Measurements from ENCODE around the gene MBD3.

MBD3 gene

DNA sequence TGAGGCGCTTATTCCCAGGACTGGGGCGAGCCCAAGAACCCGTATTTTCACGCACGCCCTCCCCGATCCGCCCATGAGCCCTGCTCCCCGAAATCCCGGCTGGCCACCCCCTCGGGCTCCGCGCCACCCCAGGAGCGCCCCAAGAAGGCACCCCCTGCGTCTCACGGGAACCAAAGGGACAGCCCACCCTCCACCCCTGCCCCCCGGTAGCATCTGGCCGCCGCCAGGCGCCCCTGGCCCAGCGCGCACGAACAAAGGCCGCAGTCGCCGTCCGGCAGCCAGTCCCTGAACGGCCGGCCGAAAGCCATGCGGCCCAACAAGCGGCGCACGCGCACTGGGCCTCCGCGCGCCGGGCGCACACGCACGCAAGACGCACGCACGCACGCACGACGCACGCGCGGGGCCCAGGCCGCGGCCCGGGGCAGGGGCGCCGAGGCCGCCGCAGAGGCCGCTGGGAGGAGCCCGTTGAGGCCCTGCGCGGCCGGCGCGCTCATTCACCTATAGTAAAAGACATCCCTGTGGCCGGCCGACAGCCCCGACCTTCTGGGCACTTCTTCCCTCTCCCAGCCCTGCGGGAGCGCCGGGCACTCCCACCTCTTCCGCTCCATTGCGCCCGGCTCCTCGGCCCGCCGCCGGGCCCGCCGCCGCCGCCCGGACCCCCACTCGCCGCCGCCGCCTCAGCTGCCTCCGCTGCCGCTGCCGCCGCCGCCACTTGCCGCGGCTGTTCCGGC, 476 bp downstream of the MBD3 start:
- peak; percentile 87 for DNase-seq

DNA sequence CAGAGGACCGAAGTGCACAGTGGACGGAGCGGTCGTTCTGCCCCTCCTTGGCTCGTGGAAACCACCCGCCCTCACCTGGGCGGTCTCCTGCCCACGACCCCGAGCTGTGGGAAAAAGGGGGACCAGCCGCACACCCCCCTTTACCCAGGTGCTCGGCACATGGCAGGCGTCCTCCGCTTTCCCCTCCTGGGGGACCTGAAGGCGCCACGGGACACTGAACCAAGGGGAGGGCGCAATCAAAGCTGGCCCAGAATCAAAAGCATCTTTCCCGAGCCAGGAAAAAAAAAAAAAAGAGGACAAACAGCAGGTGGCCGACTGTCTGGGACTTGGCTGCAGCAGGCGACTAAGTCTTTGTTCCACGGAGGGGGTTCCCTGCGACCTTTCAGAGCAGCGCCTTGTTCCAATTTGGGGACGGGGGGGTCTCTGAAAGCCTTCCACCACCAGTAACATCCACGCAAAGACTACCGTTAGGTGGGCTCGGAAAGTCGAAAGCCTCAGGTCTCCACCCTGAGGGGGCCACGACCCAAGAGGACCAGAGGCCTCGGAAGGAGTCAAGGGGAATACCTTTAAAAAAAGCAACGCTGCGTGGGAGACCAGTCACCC, 1.1 kb downstream of the MBD3 start:
- peak; percentile 19 for DNase-seq

DNA sequence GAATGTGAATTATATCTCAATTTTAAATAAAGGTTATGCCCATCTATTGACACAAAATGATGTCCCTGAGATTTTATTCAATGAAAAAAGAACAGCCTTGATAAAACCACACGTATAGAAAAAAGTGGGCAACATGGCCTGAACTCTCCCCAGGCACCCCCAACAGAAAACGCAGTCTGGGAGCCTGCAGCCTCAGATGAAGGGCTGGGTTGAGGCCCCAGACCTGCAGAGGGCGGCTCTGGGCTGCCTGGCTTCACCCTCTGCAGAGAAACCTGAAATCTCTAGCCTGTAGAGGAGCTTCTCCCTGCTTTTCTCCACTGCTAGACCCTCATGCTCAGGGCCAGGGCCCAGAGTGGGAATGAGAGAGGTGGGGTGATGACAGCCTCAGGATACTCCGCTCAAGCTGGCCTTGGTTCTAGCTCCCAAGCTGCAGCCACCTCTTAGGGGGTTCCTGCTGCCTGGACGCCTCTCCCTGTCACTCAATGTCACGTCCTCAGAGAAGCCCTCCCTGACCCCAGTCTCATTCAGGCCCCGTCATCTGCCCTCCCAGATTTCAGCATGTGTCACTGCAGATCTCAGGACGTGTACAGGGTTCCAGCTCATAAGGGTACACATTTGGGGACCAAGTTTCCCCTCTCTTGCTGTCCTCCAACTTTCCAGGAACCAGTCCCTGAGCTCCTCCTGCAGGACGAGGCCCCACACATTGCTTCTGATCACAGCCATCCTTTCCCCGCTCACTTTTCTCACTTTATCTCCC, 1.8 kb downstream of the MBD3 start:
- DNase-seq: peak; percentile 53

DNA sequence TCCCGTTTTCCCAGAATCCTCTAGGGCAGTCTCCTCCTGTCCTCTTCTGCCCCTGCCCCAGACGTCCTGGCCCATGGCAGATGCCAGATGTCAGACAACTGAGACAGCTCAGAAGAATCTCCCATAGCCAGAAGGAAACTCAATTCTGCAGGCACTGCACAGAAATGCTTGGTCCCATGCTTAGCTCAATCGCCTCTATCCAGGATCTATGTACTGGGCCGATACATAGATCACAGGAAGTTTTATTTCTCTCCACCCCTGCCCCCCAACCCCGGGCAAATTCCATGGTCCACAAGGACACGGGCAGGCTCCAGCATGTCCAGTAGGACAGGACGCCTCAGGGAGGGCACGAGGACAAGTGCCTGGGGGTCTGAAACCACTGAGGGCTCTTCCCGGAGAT, 4.8 kb downstream of the MBD3 start:
- DNase-seq: no peak

DNA sequence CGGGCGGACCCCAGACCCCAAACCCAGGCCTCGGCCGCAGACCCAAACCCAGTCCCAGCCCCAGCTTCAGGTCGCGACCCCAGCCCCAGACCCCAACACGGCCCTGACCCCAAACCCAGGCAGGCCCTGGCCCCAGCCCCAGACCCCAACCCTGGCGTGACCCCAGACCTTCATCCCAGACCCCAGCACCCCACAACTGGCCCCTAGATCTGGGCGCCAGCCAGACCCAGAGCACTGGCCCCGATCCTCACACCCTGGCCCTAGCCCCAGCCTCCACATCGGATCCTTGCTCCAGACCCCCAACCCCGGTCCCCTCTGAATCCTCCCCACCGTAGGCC, 7.5 kb downstream of the MBD3 start:
- no peak for DNase-seq

DNA sequence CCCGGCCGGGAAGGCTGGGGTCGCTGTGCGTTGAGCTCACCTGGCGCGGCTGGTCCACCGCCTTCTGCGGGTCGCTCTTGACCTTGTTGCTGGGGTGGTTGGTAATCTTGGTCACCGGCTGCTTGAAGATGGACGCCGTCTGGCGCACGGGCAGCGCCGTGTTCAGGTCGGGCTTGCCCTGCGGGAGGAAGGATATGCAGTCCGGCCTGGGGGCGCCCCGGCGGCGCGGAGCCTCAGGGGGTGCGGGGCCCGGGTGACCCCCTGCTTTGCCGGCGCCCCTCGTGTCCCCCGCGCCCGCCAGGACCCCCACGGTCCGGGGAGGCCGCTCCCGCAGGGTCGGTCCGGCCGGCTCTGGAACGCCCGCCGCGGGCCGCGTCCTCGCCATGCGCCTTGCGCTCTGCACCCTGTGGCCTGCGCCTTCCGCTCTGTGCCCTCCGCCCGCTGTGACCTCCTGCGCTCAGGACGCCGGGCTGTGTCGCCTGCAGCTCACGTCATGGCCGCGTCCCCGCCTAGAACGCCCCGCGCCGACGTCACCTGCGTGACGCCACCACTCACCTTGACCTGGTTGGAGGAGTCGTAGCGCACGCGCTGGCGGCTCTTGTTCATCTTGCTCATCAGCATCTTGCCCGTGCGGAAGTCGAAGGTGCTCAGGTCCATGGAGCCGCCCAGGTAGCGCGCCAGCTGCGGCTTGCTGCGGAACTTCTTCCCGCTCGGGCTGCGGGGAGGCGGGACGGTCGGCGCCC, 8.0 kb downstream of the MBD3 start:
- no peak for DNase-seq

DNA sequence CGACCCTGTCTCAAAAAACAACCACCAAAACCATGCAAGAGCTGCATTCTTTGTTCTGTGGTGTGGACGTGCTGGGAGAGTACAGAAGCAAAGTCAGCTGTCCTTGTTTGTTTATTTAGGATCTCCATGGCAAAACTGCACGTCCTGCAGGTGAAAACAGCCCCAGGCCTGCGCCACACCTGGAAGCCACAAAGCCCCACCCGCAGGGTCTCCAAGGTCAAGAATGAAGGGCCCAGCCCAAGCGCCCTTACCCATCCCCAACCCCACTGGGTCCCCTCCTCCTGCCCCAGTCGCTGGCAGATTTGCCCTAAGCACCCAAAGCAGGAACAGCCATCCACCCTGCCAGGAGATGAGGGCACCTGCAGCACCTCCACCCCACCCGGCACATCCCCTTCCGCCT, 10.5 kb downstream of the MBD3 start:
- DNase-seq: no peak

DNA sequence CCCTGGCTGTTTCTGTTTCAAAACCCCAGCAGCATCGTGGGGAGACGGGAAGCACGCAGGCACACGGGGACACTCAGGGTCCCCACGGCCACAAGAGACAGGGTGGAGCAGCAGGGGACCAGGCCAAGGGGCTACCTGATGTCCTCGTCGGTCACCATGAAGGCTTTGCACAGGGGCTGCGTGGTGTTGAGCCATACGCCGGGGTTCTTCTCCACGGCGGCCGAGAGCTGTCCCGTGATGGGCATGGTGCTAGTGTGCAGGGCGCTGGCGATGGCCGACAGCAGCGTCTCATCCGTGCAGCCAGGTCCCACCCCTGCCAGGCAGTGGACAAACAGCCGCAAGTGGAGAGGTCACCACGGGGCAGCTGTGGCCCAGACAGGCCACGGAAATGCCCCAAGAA, 11.7 kb downstream of the MBD3 start:
- no peak for DNase-seq

DNA sequence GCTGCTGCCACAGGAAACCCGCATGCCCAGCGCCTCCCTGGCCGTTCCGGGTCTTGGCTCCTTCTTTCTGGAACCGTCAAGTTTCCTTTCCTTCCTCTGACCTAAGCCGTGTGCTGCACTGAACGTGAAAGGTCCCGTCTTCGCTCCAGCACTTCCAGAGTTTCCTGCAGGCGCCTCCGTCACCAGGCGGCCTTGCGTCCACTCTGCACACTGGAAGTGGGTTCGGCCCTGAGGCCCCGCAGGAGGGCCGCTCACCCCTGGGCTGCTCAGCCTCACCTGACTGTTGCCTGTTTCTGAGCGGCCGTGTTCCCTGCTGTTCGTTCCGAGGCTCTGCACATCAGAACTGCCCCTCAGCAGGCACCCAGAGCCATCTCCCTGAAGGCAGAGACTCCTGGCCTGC, 12.3 kb downstream of the MBD3 start:
- DNase-seq: no peak

DNA sequence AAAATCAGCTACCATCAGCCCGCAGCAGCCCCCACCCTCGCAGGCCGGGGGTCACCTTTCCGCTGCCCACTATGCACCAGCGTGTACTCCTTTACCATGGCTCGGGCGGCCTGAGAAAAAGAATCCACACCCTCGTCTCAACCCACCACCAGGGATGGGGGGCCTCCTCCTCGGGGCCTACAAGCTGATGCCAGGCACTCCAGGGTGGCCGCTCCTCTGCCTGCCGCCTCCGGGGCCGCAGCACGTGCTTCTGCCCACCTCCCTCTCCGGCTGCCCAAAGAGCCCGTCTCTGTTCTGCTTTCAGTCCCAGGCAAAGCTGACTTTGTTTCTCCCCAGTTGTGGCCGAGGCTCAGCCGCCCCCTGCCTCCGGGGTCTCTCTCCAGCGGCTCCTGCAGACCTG, 13.4 kb downstream of the MBD3 start:
- DNase-seq: no peak

DNA sequence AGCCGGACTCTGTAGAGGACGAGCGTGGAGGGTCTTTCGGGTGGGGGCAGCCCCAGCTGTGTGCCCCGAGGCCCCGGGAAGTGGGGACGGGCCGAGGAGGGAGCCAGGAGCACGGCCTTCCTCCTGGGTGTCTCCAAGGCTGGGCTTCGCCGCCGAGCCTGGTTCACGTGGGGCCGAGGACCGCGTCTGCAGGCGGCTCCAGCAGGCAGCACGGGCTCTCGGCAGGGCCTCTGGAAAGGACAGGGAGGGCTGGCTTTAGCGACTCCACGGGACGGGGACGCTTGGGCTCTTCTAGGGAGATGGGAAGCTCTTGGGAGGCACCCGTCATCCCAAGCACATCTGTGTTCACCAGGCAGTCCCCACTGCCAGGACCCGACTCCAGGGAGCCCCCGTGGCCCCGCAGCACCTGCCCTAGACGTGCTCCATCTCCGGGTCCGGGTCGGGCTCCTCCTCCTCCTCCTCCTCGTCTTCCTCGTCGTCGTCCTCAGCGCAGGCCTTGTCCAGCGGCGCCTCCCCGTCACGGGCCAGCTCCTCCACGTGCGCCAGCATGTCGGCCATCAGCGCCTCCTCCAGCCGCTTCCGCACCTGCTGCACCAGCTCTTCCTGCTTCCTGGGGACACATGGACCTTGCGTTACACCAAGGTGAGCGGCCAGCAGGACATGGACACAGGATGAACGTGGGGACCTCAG, 14.6 kb downstream of the MBD3 start:
- DNase-seq: no peak

DNA sequence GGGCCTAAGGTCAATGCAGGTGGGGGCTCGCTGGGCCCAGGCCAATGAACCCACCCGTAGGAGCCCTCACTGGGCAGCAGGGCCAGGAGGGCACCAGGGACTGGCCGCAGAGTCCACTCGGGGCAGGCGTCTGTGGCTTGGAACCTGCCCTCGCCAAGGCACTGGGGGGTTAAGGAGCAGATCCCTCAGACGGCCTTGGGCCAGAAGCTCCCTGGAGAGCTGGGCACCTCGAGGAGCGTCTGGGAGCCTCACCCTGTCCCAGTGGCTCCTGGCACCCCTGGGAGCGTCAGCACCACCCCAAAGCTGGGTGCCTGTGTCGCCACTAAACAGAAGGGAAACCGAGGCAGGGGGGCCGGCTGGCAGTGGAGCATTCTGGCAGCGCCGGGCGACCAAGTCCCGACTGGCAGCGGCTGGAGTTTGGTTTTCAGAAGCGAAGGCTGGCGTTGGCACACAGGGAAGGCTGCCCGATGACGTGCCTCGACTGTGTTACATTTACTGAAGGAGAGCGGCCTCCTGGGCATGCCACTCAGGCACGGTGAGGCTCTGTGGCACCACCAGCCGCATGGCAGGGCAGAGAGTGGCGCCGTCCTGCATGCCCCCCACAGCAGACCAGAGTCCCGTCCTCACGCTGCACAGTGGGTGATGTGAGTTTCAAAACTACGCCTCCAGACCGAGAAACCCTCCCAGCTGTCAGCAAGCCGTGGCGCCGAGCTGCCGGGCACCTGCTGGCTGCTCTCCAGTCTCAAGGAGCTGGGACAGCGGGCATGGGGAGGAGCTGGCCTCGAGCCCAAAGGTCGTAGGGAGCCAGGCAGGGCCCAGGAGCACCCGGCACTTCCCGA, 15.4 kb downstream of the MBD3 start:
- DNase-seq: no peak

DNA sequence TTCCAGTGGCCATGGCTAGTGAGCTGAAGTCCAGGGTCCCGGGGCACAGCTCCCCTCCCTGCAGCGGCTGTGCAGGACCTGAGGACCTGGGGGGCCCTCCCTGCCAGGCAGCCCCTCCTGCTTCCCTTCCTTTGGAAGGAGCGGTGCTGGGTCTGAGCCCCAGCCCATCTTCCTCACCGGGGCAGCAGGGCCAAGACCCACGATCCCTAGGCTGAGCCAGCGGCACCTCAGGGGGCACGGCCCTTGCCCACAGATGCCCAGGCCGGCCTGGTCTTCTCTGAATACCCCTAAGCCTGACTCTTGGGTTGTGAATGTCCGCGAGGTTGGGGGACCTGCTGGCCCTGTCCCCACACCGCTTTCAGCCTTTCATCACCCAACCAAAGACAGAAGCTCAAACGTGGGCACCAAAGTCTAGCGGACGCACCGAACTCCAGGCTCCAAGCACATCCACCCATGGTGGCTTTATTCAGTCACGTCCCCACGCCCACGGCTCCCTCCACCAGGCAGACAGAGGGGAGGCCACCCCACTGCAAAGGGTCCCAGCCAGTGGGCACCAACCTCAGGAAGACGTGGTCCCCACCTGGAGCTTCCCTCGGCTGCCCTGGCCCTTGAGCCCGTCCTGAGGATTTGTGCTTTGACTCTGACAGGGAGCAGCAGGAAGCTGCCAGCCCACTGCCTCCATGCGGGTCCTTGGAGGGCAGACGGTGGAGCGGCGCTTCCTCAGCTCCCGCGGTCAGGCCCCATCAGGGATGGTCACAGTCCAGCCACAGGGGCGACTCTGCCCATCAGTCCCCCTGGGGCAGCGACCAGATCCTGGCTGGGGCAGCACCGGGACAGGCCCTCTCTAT, 16.2 kb downstream of the MBD3 start:
- no peak for DNase-seq

DNA sequence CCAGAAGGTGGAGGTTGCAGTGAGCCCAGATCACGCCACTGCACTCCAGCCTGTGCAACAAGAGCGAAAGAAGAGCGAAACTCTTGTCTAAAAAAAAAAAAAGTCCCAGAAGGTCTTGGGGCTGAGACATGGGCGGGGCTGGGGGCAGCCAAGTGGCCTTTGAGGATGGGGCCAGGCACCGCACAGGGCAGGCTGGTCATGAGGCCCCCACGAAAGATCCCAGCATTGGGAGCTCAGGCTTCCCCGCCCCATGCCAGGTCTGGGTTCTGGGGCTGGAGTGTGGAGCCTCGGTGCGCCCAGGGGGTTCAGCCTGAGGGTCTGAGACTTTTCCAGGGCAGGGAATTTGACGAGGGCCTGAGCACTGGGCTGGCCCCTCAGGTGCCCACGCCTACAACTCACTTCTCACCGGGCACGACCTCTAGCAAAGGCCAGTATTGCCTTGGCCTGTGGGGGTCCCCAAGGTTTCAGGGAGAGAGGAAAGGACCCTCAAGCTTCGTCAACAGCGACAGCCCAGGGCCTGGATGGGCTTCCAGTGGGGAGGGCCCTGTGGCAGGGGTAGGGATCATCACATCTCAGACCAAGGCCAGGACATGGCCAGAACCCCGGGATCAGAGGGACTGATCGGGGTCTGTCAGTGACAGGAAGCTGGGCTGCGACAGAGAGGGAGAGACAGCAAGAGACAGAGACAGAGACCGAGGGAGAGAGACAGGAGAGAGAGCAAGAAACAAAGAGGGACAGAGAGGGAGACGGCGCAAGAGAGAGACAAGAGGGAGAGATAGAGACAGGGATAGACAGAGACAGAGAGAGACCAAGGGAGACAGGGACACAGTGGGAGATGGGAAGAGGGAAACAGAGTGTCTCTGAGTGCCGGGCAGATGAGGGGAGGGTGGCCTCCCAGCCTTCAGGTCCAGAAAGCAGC, 17.1 kb downstream of the MBD3 start:
- no peak for DNase-seq

DNA sequence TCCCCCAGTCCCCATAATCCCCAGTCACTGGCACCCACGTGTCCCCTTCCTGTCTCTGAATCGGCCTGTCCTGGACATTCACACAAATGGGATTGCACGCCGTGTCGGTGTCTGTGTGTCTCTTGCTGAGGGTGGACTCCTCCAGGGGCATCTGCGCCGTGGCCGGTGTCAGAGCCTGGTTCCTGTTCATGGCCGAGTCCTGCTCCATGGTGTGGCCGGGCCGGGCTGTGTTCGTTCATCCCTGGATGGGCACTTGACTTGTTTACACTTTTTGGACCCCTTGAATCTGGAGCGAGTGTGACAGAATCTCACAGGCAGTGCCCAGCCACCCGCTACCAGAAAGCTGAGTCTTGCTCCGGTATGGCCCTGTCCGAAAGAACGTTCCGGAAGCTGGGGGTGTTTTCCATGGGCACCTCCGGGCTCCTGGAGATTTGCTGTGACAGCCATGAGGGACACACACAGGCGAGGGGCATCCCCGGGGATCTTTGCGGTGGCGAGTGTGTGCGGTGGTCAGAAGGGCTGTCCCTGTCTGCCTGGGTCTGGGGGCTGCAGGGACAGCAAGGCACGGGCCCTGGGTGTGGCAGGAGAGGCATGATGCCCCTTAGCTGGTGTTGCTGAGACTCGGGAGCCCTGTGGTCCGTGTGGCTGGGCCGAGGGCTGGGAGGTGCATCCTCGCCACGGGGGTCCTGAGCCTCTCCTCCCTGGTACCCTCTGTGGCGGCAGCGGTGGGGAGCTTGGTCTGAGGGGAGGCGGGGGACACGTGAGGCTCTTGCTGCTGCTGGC, 18.1 kb downstream of the MBD3 start:
- no peak for DNase-seq

DNA sequence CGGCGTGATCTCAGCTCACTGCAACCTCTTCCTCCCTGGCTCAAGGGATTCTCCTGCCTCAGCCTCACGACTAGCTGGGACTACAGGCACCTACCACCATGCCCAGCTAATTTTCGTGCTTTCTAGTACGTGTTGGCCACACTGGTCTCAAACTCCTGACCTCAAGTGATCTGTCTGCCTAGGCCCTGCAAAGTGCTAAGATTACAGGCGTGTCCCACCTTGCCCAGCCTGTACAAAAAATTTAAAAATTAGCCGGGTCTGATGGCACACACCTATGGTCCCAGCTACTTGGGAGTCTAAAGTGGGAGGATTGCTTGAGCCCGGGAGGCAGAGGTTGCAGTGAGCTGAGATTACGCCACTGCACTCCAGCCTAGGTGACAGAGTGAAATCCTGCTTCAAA, 19.9 kb downstream of the MBD3 start:
- DNase-seq: no peak

DNA sequence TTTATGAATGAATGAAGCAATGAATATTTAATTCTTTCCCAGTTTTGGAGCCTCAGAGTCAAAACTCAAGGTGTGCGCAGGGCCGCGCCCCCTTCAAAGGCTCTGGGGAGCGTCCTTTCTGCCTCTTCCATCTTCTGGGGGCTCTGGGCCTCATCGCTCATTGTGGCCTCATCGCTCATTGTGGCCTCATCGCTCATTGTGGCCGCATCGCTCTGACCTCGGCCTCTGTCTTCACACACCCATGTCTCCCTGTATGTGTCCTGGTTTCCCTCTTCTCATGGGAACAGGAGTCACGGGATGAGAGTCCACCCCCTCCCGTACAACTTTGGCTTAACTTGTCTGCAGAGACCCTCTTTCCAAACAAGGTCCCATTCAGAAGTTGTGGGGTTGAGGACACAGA, 21.3 kb downstream of the MBD3 start:
- DNase-seq: no peak

DNA sequence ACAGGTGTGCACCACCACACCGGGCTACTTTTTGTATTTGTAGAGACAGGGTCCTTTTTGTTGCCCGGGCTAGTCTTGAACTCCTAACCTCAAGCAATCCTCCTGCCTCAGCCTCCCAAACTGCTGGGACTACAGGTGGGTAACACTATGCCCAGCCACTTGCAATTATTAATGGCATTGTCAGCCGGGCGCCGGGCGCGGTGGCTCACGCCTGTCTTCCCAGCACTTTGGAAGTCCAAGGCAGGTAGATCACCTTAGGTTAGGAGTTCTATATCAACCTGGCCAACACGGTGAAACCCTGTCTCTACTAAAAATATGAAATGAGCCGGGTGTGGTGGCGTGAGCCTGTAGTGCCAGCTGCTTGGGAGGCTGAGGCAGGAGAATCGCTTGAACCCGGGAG, 21.8 kb downstream of the MBD3 start:
- DNase-seq: no peak

DNA sequence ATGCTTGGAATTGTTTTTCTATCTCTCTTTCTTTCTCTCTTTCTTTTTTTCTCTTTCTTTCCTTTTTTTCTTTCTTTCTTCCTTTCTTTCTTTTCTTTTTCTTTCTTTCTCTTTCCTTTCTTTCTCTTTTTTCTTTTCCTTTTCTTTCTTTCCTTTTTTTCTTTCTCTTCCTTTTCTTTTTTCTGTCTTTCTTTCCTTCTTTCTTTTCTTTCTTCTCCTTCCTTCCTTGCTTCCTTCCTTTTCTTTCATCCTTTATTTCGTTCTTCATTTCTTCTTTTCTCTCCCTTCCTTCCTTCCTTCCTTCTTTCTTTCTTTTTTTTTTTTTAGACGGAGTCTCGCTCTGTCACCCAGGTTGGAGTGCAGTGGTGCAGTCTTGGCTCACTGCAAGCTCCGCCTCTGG, 22.7 kb downstream of the MBD3 start:
- DNase-seq: no peak
